Trophoblast cell (in vitro differentiated cells and primary cell): ENCODE data around the gene MAMSTR.
"Not testable (repeated sequence)": the region's sequence is repeated elsewhere in the genome, so short reads cannot be mapped to it uniquely, and the experiment has no call there.

Source experiments
- DNase-seq, 2 donors: peaks; one replicate each; pipeline ENCODE4 v3.0.0-alpha.2; 2016
- H2AFZ ChIP-seq: 2 replicates; pipeline ENCODE4 v1.6.1; 2013; ENCODE audit warnings: low read length, moderate library complexity, mild to moderate bottlenecking; ENCODE audit not compliant: insufficient read depth, poor library complexity
- H2AK5ac ChIP-seq: 2 replicates; pipeline ENCODE4 v1.6.1; 2013; ENCODE audit warnings: mild to moderate bottlenecking, low read length
- H2BK120ac ChIP-seq: 2 replicates; pipeline ENCODE4 v1.6.1; 2013; ENCODE audit warnings: low read length, mild to moderate bottlenecking, moderate library complexity; ENCODE audit not compliant: insufficient read depth, poor library complexity
- H2BK12ac ChIP-seq: 2 replicates; pipeline ENCODE4 v1.6.1; 2013; ENCODE audit warnings: mild to moderate bottlenecking, low read length, moderate library complexity
- H2BK5ac ChIP-seq: 2 replicates; pipeline ENCODE4 v1.6.1; 2013; ENCODE audit warnings: low read length, low read depth, moderate library complexity, mild to moderate bottlenecking; ENCODE audit not compliant: poor library complexity
- H3K14ac ChIP-seq: 2 replicates; pipeline ENCODE4 v1.6.1; 2013; ENCODE audit warnings: mild to moderate bottlenecking, low read length
- H3K18ac ChIP-seq: 2 replicates; pipeline ENCODE4 v1.6.1; 2013; ENCODE audit warnings: mild to moderate bottlenecking, low read length
- H3K23ac ChIP-seq: 2 replicates; pipeline ENCODE4 v1.6.1; 2013; ENCODE audit warnings: low read length
- H3K27ac ChIP-seq: 2 replicates; pipeline ENCODE4 v1.5.1; 2013; ENCODE audit warnings: low read depth, mild to moderate bottlenecking, inconsistent platforms, low read length, moderate library complexity
- H3K27me3 ChIP-seq: 2 replicates; pipeline ENCODE4 v1.6.1; 2013; ENCODE audit warnings: inconsistent platforms, mild to moderate bottlenecking, low read length, moderate library complexity; ENCODE audit not compliant: insufficient read depth
- H3K36me3 ChIP-seq, 2 experiments: 1 replicate in 1 of 2; 2 replicates in 1 of 2; pipeline ENCODE4 v1.6.1; 2013; ENCODE audit warnings: low read length in 2 of 2, mild to moderate bottlenecking in 2 of 2, moderate library complexity in 1 of 2; ENCODE audit not compliant: insufficient read depth in 2 of 2, control insufficient read depth in 1 of 2
- H3K4ac ChIP-seq: 2 replicates; pipeline ENCODE4 v1.6.1; 2013; ENCODE audit warnings: low read depth, mild to moderate bottlenecking, low read length, moderate library complexity
- H3K4me1 ChIP-seq, 2 experiments: 1 replicate in 1 of 2; 2 replicates in 1 of 2; pipeline ENCODE4 v1.6.1; 2013; ENCODE audit warnings: low read length in 2 of 2, mild to moderate bottlenecking in 2 of 2, moderate library complexity in 1 of 2; ENCODE audit not compliant: insufficient read depth in 2 of 2, control insufficient read depth in 1 of 2
- H3K4me2 ChIP-seq: 2 replicates; pipeline ENCODE4 v1.6.1; 2013; ENCODE audit warnings: inconsistent platforms, mild to moderate bottlenecking, low read length, moderate library complexity
- H3K4me3 ChIP-seq: 2 replicates; pipeline ENCODE4 v1.5.1; 2013; ENCODE audit warnings: mild to moderate bottlenecking, low read depth, low read length, inconsistent platforms
- H3K79me1 ChIP-seq: one replicate; pipeline ENCODE4 v1.6.1; 2013; ENCODE audit warnings: low read length
- H3K79me2 ChIP-seq: 2 replicates; pipeline ENCODE4 v1.6.1; 2013; ENCODE audit warnings: low read length, mild to moderate bottlenecking; ENCODE audit not compliant: control insufficient read depth, insufficient read depth, poor library complexity
- H3K9ac ChIP-seq: 2 replicates; pipeline ENCODE4 v1.6.1; 2013; ENCODE audit warnings: mild to moderate bottlenecking, low read length
- H3K9me3 ChIP-seq: 2 replicates; pipeline ENCODE4 v1.6.1; 2013; ENCODE audit warnings: low read depth, mild to moderate bottlenecking, control low read depth, inconsistent platforms, low read length; ENCODE audit not compliant: insufficient read depth
- H4K12ac ChIP-seq: 2 replicates; pipeline ENCODE4 v1.6.1; 2013; ENCODE audit warnings: low read depth, mild to moderate bottlenecking, low read length, moderate library complexity
- H4K8ac ChIP-seq: 2 replicates; pipeline ENCODE4 v1.6.1; 2013; ENCODE audit warnings: low read depth, mild to moderate bottlenecking, low read length, moderate library complexity
- H4K91ac ChIP-seq: one replicate; pipeline ENCODE4 v1.6.1; 2013; ENCODE audit warnings: low read depth, mild to moderate bottlenecking, low read length, moderate library complexity
- WGBS: extraction: QIAGEN DNeasy Blood & Tissue Kit; methylation state at CpG from one replicate; pipeline ENCODE4 v1.1.7; 2013; ENCODE audit warnings: missing lambda C conversion rate; ENCODE audit not compliant: insufficient read length, insufficient coverage; ENCODE audit errors: extremely low coverage; 5-methylcytosine and 5-hydroxymethylcytosine counted together

MAMSTR gene

DNA sequence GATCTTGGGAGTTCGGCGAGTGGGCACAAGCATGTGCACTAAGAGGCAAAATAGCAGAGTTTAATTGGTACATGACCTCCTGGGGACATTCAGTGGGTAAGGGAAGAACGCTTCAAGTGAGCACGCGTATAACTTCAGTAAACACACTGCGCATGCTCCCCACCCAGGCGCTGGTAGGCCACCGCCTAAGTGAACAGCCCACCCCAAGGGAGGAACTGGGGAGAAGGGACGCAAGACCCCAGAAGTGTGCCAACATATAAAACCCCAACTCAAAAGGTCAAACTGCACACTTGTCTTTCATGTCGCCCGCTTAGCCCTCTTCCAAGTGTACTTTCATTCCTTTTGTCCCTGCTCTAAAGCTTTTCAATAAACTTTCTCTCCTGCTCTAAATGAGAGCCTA lies 36.2 kb downstream of the MAMSTR start:
- Histone ChIP-seq H3K79me2 (no peaks in the 10 kb centered on the region), H4K91ac (no peak overlapping the region), H3K27me3 (no peaks in the 10 kb centered on the region), H3K4ac (no peak overlapping the region), H3K79me1 (no peaks in the 10 kb centered on the region), H3K4me1 (no peaks in the 10 kb centered on the region), H2BK5ac (no peak overlapping the region), H4K8ac (no peak overlapping the region), H2BK120ac (no peak overlapping the region), H3K27ac (no peak overlapping the region), H3K9me3 (no peaks in the 10 kb centered on the region), H2BK12ac (no peak overlapping the region), H3K36me3 (no peaks in the 10 kb centered on the region), H3K4me3 (no peak overlapping the region), H3K4me2 (no peak overlapping the region), H3K14ac (no peak overlapping the region), H3K18ac (no peak overlapping the region), H3K23ac (no peak overlapping the region), H2AK5ac (no peak overlapping the region), H3K9ac (no peak overlapping the region), H4K12ac (no peak overlapping the region), H2AFZ (no peak overlapping the region)
- DNase-seq: peak; percentile 48 to 72
- no CpG with 5 or more reads among the region's 11 CpGs for WGBS

DNA sequence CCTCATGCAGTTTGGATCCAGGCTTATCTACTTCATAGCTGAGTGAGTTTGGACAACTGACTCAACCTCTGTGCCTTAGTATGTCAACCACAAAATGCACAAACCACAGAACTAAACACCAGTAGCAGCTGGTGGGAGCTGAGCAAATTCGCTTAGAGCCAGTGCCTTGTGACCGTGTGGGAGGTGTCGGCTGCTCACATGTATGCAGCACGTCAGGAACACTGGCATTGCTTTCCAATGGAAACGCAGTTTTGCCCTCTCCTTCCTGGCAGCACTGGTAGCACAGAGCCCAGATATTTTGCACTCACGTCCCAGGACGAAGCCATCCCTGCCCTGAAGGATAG lies 38.4 kb downstream of the MAMSTR start:
- H3K36me3 ChIP-seq: no peaks in the 10 kb centered on the region
- H3K4ac ChIP-seq: no peak overlapping the region
- H3K4me3 ChIP-seq: no peak overlapping the region
- no peaks in the 10 kb centered on the region for H3K79me2 ChIP-seq
- H3K4me1 ChIP-seq: no peaks in the 10 kb centered on the region
- H2AK5ac ChIP-seq: no peak overlapping the region
- no peak for DNase-seq
- no peak overlapping the region for H2AFZ ChIP-seq
- no peak overlapping the region for H2BK120ac ChIP-seq
- no peaks in the 10 kb centered on the region for H3K79me1 ChIP-seq
- no peak overlapping the region for H4K91ac ChIP-seq
- H3K18ac ChIP-seq: no peak overlapping the region
- WGBS: no CpG with 5 or more reads among the region's 7 CpGs
- H3K9me3 ChIP-seq: no peaks in the 10 kb centered on the region
- no peak overlapping the region for H3K9ac ChIP-seq
- H3K4me2 ChIP-seq: no peak overlapping the region
- H4K12ac ChIP-seq: no peak overlapping the region
- H2BK5ac ChIP-seq: no peak overlapping the region
- no peak overlapping the region for H4K8ac ChIP-seq
- no peak overlapping the region for H2BK12ac ChIP-seq
- H3K23ac ChIP-seq: no peak overlapping the region
- no peaks in the 10 kb centered on the region for H3K27me3 ChIP-seq
- no peak overlapping the region for H3K14ac ChIP-seq
- no peak overlapping the region for H3K27ac ChIP-seq

DNA sequence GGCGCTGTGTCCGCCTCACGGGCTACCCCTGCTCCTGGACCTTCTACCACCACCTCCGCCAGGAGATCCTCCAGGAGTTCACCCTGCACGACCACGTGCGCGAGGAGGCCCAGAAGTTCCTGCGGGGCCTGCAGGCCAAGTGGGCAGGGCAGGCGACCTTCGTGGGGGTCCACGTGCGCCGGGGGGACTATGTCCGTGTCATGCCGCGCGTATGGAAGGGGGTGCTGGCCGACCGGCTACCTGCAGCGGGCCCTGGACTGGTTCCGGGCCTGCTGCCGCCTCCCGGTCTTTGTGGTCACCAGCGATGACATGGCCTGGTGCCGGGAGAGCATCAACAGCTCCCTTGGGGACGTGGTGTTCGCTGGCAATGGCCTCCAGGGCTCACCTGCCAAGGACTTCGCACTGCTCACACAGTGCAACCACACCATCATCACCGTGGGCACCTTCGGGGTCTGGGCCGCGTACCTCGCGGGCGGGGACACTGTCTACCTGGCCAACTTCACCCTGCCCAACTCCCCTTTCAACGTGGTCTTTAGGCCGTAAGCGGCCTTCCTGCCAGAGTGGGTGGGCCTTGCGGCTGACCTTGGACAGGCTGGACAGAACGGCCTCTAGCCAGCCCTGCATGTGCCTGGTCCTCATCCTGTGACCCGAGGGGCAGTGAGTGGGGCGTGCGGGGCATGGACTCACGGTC lies 38.9 kb downstream of the MAMSTR start:
- no peak overlapping the region for H3K4me2 ChIP-seq
- no peak overlapping the region for H2BK12ac ChIP-seq
- H3K79me2 ChIP-seq: no peaks in the 10 kb centered on the region
- H4K12ac ChIP-seq: no peak overlapping the region
- no peak overlapping the region for H3K23ac ChIP-seq
- no peak overlapping the region for H3K4ac ChIP-seq
- no peak overlapping the region for H4K8ac ChIP-seq
- H2AFZ ChIP-seq: no peak overlapping the region
- no peaks in the 10 kb centered on the region for H3K79me1 ChIP-seq
- H3K9ac ChIP-seq: no peak overlapping the region
- H3K14ac ChIP-seq: no peak overlapping the region
- DNase-seq: no peak
- H2BK120ac ChIP-seq: no peak overlapping the region
- WGBS: no CpG with 5 or more reads among the region's 45 CpGs
- no peaks in the 10 kb centered on the region for H3K9me3 ChIP-seq
- no peak overlapping the region for H2AK5ac ChIP-seq
- H3K4me1 ChIP-seq: no peaks in the 10 kb centered on the region
- H3K27ac ChIP-seq: no peak overlapping the region
- no peaks in the 10 kb centered on the region for H3K36me3 ChIP-seq
- H3K4me3 ChIP-seq: no peak overlapping the region
- H3K18ac ChIP-seq: no peak overlapping the region
- no peak overlapping the region for H4K91ac ChIP-seq
- H3K27me3 ChIP-seq: no peaks in the 10 kb centered on the region
- H2BK5ac ChIP-seq: no peak overlapping the region

DNA sequence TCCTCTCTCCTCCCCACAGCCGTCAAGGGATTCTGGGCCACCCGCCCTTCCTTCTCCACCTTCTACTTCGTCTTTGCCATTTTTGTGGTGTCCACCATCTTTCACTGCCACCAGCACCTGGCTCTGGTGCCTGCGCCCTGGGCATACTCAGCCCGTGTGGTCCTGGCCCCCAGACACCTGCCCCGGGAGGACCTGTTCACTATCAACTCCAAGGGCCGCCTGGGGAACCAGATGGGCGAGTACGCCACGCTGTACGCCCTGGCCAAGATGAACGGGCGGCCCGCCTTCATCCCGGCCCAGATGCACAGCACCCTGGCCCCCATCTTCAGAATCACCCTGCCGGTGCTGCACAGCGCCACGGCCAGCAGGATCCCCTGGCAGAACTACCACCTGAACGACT lies 39.5 kb downstream of the MAMSTR start:
- H4K8ac ChIP-seq, H4K91ac ChIP-seq, H2AFZ ChIP-seq, H2BK12ac ChIP-seq, H3K9me3 ChIP-seq, H3K4me3 ChIP-seq, H3K4me1 ChIP-seq, H3K79me1 ChIP-seq, DNase-seq, H2BK120ac ChIP-seq, H3K14ac ChIP-seq, H3K79me2 ChIP-seq, H2BK5ac ChIP-seq, H3K27me3 ChIP-seq, H3K9ac ChIP-seq, H3K23ac ChIP-seq, H3K27ac ChIP-seq, H3K4me2 ChIP-seq, H3K36me3 ChIP-seq, H3K4ac ChIP-seq, H2AK5ac ChIP-seq, H3K18ac ChIP-seq, H4K12ac ChIP-seq: not testable (repeated sequence)
- no CpG with 5 or more reads among the region's 19 CpGs for WGBS
